Measurements from ENCODE around the gene LHFPL2. TPM values are rescaled to one million over a fixed set of nuclear protein-coding genes. Genes with fewer than 3 reads are reported as not detected.

LHFPL2 gene
- total and polyA plus RNA-seq, 2 of the 4 experiments (the other 2 are of a cell fraction), result 6.5 to 11.3 TPM

DNA sequence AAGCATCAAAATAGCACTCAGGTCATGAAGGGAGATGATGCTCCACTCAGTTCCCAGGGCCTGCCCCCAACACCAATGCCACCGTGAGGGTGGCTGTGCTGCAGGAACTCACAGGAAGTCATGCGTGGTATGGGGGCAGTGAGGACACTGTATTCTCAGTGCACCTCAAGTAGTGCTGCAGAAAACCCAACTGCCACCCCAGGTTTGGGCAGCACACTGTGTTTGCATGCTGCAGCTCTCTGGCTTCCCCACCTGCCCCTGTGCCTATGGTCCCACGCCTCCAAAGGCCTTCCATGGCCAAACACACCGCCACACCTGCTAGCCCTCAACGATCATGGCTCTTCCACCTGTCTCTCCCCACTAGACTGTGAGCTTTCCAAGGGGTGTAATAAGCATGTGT is 14.3 kb downstream of the LHFPL2 start:
- DNase-seq (no peak), ATAC-seq (ENCODE audit: low read depth) (no peak)
- intact Hi-C loops (cut with micrococcal nuclease), result loop anchor here (10.0 kb wide), 1 partner anchor 321 kb away; no protein-coding TSS in a partner anchor
- BruUV-seq (replicated peaks), result no TSS peak
- peak overlapping the region; percentile 39 for H2AFZ ChIP-seq (replicated peaks; ENCODE audit: low read length, poor library complexity)
- no peak overlapping the region for H4K5ac ChIP-seq (ENCODE audit: low read depth, low read length)
- H2BK20ac ChIP-seq (ENCODE audit: low read depth, low read length), result no peak overlapping the region
- TF ChIP-seq MAZ (IDR thresholded peaks at IDR 0.05; ENCODE audit: borderline replicate concordance, low read depth, low read length) (no peak), POLR2A (IDR thresholded peaks at IDR 0.05; ENCODE audit: low read depth, low read length) (no peak), NFE2L2 (IDR thresholded peaks at IDR 0.05; ENCODE audit: low read depth, low read length) (no peak), RAD21 (IDR thresholded peaks at IDR 0.05; ENCODE audit: low read length) (no peak), MXI1 (IDR thresholded peaks at IDR 0.05; ENCODE audit: borderline replicate concordance, low read depth, low read length) (no peak), FOS (IDR thresholded peaks at IDR 0.05; ENCODE audit: low read depth, low read length) (no peak), CEBPB (IDR thresholded peaks at IDR 0.05; ENCODE audit: low read depth, low read length) (no peak), BHLHE40 (IDR thresholded peaks at IDR 0.05; ENCODE audit: low read depth, low read length) (no peak), CHD1 (IDR thresholded peaks at IDR 0.05; ENCODE audit: low read depth, low read length) (no peak), RFX5 (IDR thresholded peaks at IDR 0.05; ENCODE audit: low read depth, low read length) (no peak), MAFK (IDR thresholded peaks at IDR 0.05; ENCODE audit: low read depth, low read length) (no peak), RCOR1 (IDR thresholded peaks at IDR 0.05; ENCODE audit: insufficient replicate concordance, low read length) (no peak), SMC3 (IDR thresholded peaks at IDR 0.05; ENCODE audit: low read depth, low read length) (no peak), CTCF (conservative IDR thresholded peaks at IDR 0.05; ENCODE audit: low read depth, low read length) (no peak)
- TF ChIP-seq, protein P1, sequence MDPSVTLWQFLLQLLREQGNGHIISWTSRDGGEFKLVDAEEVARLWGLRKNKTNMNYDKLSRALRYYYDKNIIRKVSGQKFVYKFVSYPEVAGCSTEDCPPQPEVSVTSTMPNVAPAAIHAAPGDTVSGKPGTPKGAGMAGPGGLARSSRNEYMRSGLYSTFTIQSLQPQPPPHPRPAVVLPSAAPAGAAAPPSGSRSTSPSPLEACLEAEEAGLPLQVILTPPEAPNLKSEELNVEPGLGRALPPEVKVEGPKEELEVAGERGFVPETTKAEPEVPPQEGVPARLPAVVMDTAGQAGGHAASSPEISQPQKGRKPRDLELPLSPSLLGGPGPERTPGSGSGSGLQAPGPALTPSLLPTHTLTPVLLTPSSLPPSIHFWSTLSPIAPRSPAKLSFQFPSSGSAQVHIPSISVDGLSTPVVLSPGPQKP (IDR thresholded peaks at IDR 0.05; ENCODE audit: borderline replicate concordance, low read depth, low read length), result no peak
- TF ChIP-seq, protein P2, sequence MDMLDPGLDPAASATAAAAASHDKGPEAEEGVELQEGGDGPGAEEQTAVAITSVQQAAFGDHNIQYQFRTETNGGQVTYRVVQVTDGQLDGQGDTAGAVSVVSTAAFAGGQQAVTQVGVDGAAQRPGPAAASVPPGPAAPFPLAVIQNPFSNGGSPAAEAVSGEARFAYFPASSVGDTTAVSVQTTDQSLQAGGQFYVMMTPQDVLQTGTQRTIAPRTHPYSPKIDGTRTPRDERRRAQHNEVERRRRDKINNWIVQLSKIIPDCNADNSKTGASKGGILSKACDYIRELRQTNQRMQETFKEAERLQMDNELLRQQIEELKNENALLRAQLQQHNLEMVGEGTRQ (IDR thresholded peaks at IDR 0.05; ENCODE audit: low read depth, low read length), result no peak
- H3K36me3 ChIP-seq (ENCODE audit: control insufficient read depth, insufficient read depth, low read length), result peaks cover 36% of the 10 kb centered on the region
- H4K91ac ChIP-seq (ENCODE audit: insufficient read depth, low read depth, low read length), result no peak overlapping the region
- H2BK15ac ChIP-seq (ENCODE audit: low read depth, low read length), result no peak overlapping the region
- no peak overlapping the region for H3K9ac ChIP-seq (ENCODE audit: low read depth, low read length)
- H3K18ac ChIP-seq (ENCODE audit: low read depth, low read length), result no peak overlapping the region
- H2AK9ac ChIP-seq (replicated peaks; ENCODE audit: low read depth, low read length, poor library complexity), result no peak overlapping the region
- no peak overlapping the region for H2BK120ac ChIP-seq (ENCODE audit: low read depth, low read length)
- no CpG with 5 or more reads among the region's 5 CpGs for WGBS, 2 experiments (ENCODE audit: extremely low coverage in 2 of 2, insufficient read length in 1 of 2)
- 0 out of 2 replicates have a peak overlapping the region, but pooled peaks have one; percentile 10 for H2AK5ac ChIP-seq (ENCODE audit: low read depth, low read length)
- H4K8ac ChIP-seq (ENCODE audit: low read depth in 2 of 2, low read length in 2 of 2), result no peak overlapping the region
- H3K79me1 ChIP-seq (ENCODE audit: low read depth in 1 of 2, low read length in 2 of 2), result peaks cover 54 to 88% of the 10 kb centered on the region in 2 experiments
- dilution Hi-C loops (cut with HindIII; ENCODE audit: low sequenced_read_pairs, unreplicated experiment), result no loop called here
- ChIA-PET CTCF (no interaction called here), POLR2A (ENCODE audit: unreplicated experiment) (no interaction called here)
- H3K9me3 ChIP-seq (ENCODE audit: control insufficient read depth, insufficient read depth, low read length), result no peaks in the 10 kb centered on the region
- no peak overlapping the region for H3K23ac ChIP-seq (ENCODE audit: low read depth, low read length)
- no peaks in the 10 kb centered on the region for H3K27me3 ChIP-seq (ENCODE audit: control insufficient read depth, insufficient read depth, low read length)
- in situ Hi-C loops (cut with MboI; ENCODE audit: low sequenced_read_pairs), result no loop called here
- H3K4me3 ChIP-seq (ENCODE audit: insufficient read depth, low read depth, low read length), result no peak overlapping the region
- H3K4me1 ChIP-seq (ENCODE audit: control insufficient read depth, insufficient read depth, low read length), result peaks cover 30% of the 10 kb centered on the region
- H2BK5ac ChIP-seq (ENCODE audit: low read depth, low read length, poor library complexity, severe bottlenecking), result no peak overlapping the region
- H3K56ac ChIP-seq (ENCODE audit: extremely low read depth, insufficient read depth, low read length), result no peak overlapping the region
- H3K14ac ChIP-seq (replicated peaks; ENCODE audit: low read depth, low read length), result no peak overlapping the region
- H4K20me1 ChIP-seq (ENCODE audit: insufficient read depth, low read length), result peaks cover 40% of the 10 kb centered on the region; the same call in 1 of the 2 replicates
- peak overlapping the region; percentile 44; the same call in 1 of the 2 replicates for H3K4ac ChIP-seq (ENCODE audit: low read depth, low read length)
- peaks cover 31% of the 10 kb centered on the region for H3K9me1 ChIP-seq (ENCODE audit: insufficient read depth, low read length)
- H3K4me2 ChIP-seq (ENCODE audit: low read depth, low read length), result 0 out of 2 replicates have a peak overlapping the region, but pooled peaks have one; percentile 13
- no peak overlapping the region for H3K27ac ChIP-seq (ENCODE audit: insufficient read depth, low read length)

Data from IMR-90 (cell line).